Heart right ventricle (tissue), 16 donors: Measurements from ENCODE around the gene IL5. TPM values are rescaled to one million over a fixed set of nuclear protein-coding genes. Genes with fewer than 3 reads are reported as not detected.
"Not testable (repeated sequence)": the region's sequence is repeated elsewhere in the genome, so short reads cannot be mapped to it uniquely, and the experiment has no call there.

ENCODE experiments used
- ATAC-seq, 8 donors: fragments of 200-7000 bp; cut with Tn5 transposase; one replicate each; pipeline ENCODE4 v1.9.1; 2020; ENCODE audit warnings: mild to moderate bottlenecking in 8 of 8, moderate library complexity in 8 of 8, moderate number of reproducible peaks in 1 of 8
- DNase-seq, 2 donors: peaks; one replicate each; pipeline ENCODE4 v3.0.0-alpha.2; 2020
- H3K27ac ChIP-seq, 10 donors: fragments of 200-600 bp; sonication (generic) in 2 of 10; one replicate each; pipeline versions ENCODE4 v1.5.0 to v1.8.0; 2020 to 2022; ENCODE audit warnings: mild to moderate bottlenecking in 3 of 10
- H3K27me3 ChIP-seq, 7 donors: fragments of 200-600 bp; one replicate each; pipeline ENCODE4 v1.8.0; 2021 to 2022; ENCODE audit warnings: mild to moderate bottlenecking in 2 of 7
- H3K36me3 ChIP-seq, 9 donors: fragments of 200-600 bp; sonication (generic) in 1 of 9; one replicate each; pipeline versions ENCODE4 v1.5.0 to v1.8.0; 2020 to 2022; ENCODE audit warnings: mild to moderate bottlenecking in 2 of 9
- H3K4me1 ChIP-seq, 9 donors: fragments of 200-600 bp; sonication (generic) in 1 of 9; one replicate each; pipeline versions ENCODE4 v1.5.0 to v1.8.0; 2020 to 2022; ENCODE audit warnings: mild to moderate bottlenecking in 4 of 9
- H3K4me3 ChIP-seq, 10 donors: fragments of 200-600 bp; sonication (generic) in 2 of 10; one replicate each; pipeline versions ENCODE4 v1.5.0 to v1.8.0; 2020 to 2022; ENCODE audit warnings: mild to moderate bottlenecking in 7 of 10, moderate library complexity in 2 of 10
- H3K9me3 ChIP-seq, 11 donors: fragments of 200-600 bp in 10 of 11; sonication (generic) in 2 of 11; one replicate each; pipeline versions ENCODE4 v1.5.0 to v1.8.0; 2013 to 2022; ENCODE audit warnings: mild to moderate bottlenecking in 2 of 11, control low read depth in 1 of 11, moderate library complexity in 1 of 11
- CTCF ChIP-seq, 9 donors: fragments of 200-600 bp; sonication (generic) in 2 of 9; IDR thresholded peaks; one replicate each; pipeline versions ENCODE4 v1.5.0 to v1.8.0; 2021 to 2022; ENCODE audit warnings: antibody characterized with exemption in 9 of 9, mild to moderate bottlenecking in 5 of 9, moderate library complexity in 1 of 9
- WGBS, 2 donors: extraction: QIAGEN DNeasy Blood & Tissue Kit; methylation state at CpG; one replicate each; pipeline ENCODE4 v1.1.7; 2013; ENCODE audit warnings: inconsistent platforms in 1 of 2; 5-methylcytosine and 5-hydroxymethylcytosine counted together
- intact Hi-C, 10 donors: fragments of 100-400 bp; cut with DNase I; formaldehyde crosslinking; loops; one replicate each; pipeline versions ENCODE4 v1.11.1 to v1.14.2; 2022
- polyA plus RNA-seq, 2 donors: library from polyadenylated mRNA; stranded (reverse); fragments of 200-250 nt; gene quantifications; one replicate each; pipeline ENCODE4 v1.2.3, GENCODE V29; 2013
- total RNA-seq, 10 donors: library from RNA; stranded (reverse); fragmentation: NEBNext Ultra II Directional in 3 of 10; extraction: Animal tissue kit (Norgen Biotek cat#: 25700) in 3 of 10; gene quantifications; one replicate each; pipeline versions ENCODE4 v1.2.1 to v1.2.4, GENCODE V29; 2021 to 2023
- donor health status: Arrhythmogenic right ventricular cardiomyopathy.
- donor health status: ischemic (EF 13 %, LVEDD 7.1; RV severe dilation, severe dysfunction).
- donor health status: healthy with polysubstance abuse.
- donor health status: DM: no; HTN: yes; CAD: no.
- donor health status: DM: no; HTN: no; CAD: no.
- donor health status: ischemic (EF 25% LVEDD 6.9; RV normal size, moderate dysfunction).
- donor health status: ischemic (EF 25% LVEDD 5.7; RV mildly dilated, moderate dysfunction).
- donor health status: healthy.
- donor health status: DM: yes; HTN: yes; CAD: no.
- donor health status: Ischemic cardiomyopathy.
- donor health status: ischemic (EF 35%, LVEDD 5.7; RV mildly dilated, moderate dysfunction).
- donor health status: nonischemic (EF 11% LVEDD 7.7; RV severe dilation, severe dysfunction).
- donor health status: DM: yes; HTN: yes; CAD: no.
- donor health status: PGD.
- donor health status: ischemic (EF 29% LVEDD 5.4; RV normal size, mild dysfunction).
- donor health status: nonischemic (EF 23%, LVEDD 6.1; RV moderate dilation, normal function).

IL5 gene
- total and polyA plus RNA-seq, 12 donors = not detected

GRCh38 chr5:132525299-132525724 lies 18.0 kb downstream of the IL5 start:
- peaks cover 0 to 6% (median 3%) of the 10 kb centered on the region in 9 donors for H3K4me1 ChIP-seq
- H3K27ac ChIP-seq = no peak overlapping the region
- intact Hi-C loops = loop anchor here in 6 of 10 donors (5.0 to 10.0 kb wide), 4 partner anchors 189 to 299 kb away; partner anchors contain the start of gene SOWAHA (in 2 of the 6)
- no peaks in the 10 kb centered on the region for H3K27me3 ChIP-seq
- DNase-seq (no peak), ATAC-seq (no peak)
- H3K9me3 ChIP-seq = peaks cover 0 to 17% (median 9%) of the 10 kb centered on the region in 11 donors
- TF ChIP-seq CTCF (IDR thresholded peaks at IDR 0.05) = no peak
- no peaks in the 10 kb centered on the region for H3K36me3 ChIP-seq
- no peak overlapping the region for H3K4me3 ChIP-seq

- not testable (repeated sequence) for H3K27me3 ChIP-seq, H3K36me3 ChIP-seq, DNase-seq, ATAC-seq, H3K27ac ChIP-seq, H3K4me1 ChIP-seq, H3K4me3 ChIP-seq
- 85 to 88% methylated on average over 5 of the region's 5 CpGs for WGBS, 2 donors
- intact Hi-C loops = loop anchor here in 6 of 10 donors (5.0 to 10.0 kb wide), 4 partner anchors 190 to 300 kb away; partner anchors contain the start of gene SOWAHA (in 2 of the 6)
- peaks cover 0 to 21% (median 9%) of the 10 kb centered on the region in 11 donors for H3K9me3 ChIP-seq
These were observed 18.4 kb downstream of the IL5 start for GRCh38 chr5:132524877-132525276.

- intact Hi-C loops = loop anchor here in 5 of 10 donors (10.0 kb wide), 3 partner anchors 193 to 303 kb away; partner anchors contain the start of gene SOWAHA (in 2 of the 5)
These were observed 21.3 kb downstream of the IL5 start for GRCh38 chr5:132522067-132522466.

GRCh38 chr5:132513618-132514336 lies 29.5 kb downstream of the IL5 start:
- DNase-seq, H3K36me3 ChIP-seq, H3K27me3 ChIP-seq, ATAC-seq, H3K27ac ChIP-seq, H3K4me1 ChIP-seq, H3K4me3 ChIP-seq, intact Hi-C loops: not testable (repeated sequence)
- H3K9me3 ChIP-seq = peaks cover 0 to 11% (median 0%) of the 10 kb centered on the region in 11 donors
- 93 to 97% methylated on average over 15 of the region's 25 CpGs for WGBS, 2 donors

More at GRCh38 chr5:132522067-132522466, 21.3 kb downstream of the IL5 start:
- not testable (repeated sequence) for H3K27me3 ChIP-seq, H3K4me1 ChIP-seq, DNase-seq, H3K27ac ChIP-seq, ATAC-seq, H3K36me3 ChIP-seq, H3K4me3 ChIP-seq
- WGBS, 2 donors = 86 to 95% methylated on average over 1 of the region's 1 CpG
- H3K9me3 ChIP-seq = peaks cover 0 to 22% (median 9%) of the 10 kb centered on the region in 11 donors

GRCh38 chr5:132510076-132510475 lies 33.2 kb downstream of the IL5 start:
- no peak for TF ChIP-seq CTCF (IDR thresholded peaks at IDR 0.05)
- no peaks in the 10 kb centered on the region for H3K36me3 ChIP-seq
- peaks cover 0 to 14% (median 0%) of the 10 kb centered on the region in 9 donors for H3K4me1 ChIP-seq
- no peaks in the 10 kb centered on the region for H3K27me3 ChIP-seq
- H3K9me3 ChIP-seq = peaks cover 0 to 11% (median 0%) of the 10 kb centered on the region in 11 donors
- ATAC-seq (no peak), DNase-seq (no peak)
- intact Hi-C loops = no loop called here
- no peak overlapping the region for H3K27ac ChIP-seq
- no peak overlapping the region for H3K4me3 ChIP-seq
